Type B pancreatic cell (in vitro differentiated cells): ENCODE results near the gene PRKCE. TPM values are rescaled to one million over a fixed set of nuclear protein-coding genes. Genes with fewer than 3 reads are reported as not detected.

Experiments
- DNase-seq: peaks from one replicate; pipeline ENCODE4 v3.0.0; 2021; ENCODE audit warnings: mixed read lengths; ENCODE audit not compliant: unreplicated experiment; ENCODE audit errors: extremely low spot score
- H3K27ac Mint-ChIP-seq: 2 replicates; pipeline ENCODE4 v1.8.0; 2021; ENCODE audit warnings: mild to moderate bottlenecking, mixed read lengths
- H3K27me3 Mint-ChIP-seq: 2 replicates; pipeline ENCODE4 v1.8.0; 2021; ENCODE audit warnings: mixed read lengths
- H3K36me3 Mint-ChIP-seq: 2 replicates; pipeline ENCODE4 v1.8.0; 2021; ENCODE audit warnings: mixed read lengths
- H3K4me1 Mint-ChIP-seq: one replicate; pipeline ENCODE4 v1.8.0; 2021; ENCODE audit warnings: mixed read lengths; ENCODE audit not compliant: unreplicated experiment
- H3K4me3 Mint-ChIP-seq: 2 replicates; pipeline ENCODE4 v1.8.0; 2021; ENCODE audit warnings: mild to moderate bottlenecking, mixed read lengths
- H3K9me3 Mint-ChIP-seq: 2 replicates; pipeline ENCODE4 v1.8.0; 2021; ENCODE audit warnings: mixed read lengths
- total RNA-seq: library from RNA; stranded (reverse); gene quantifications from 2 replicates; pipeline ENCODE4 v1.2.1, GENCODE V29; 2021; ENCODE audit warnings: low replicate concordance
- TF ChIP-seq, protein P1 (sequence below): fragments of 200-600 bp; sonication (generic); conservative IDR thresholded peaks from 2 replicates; pipeline ENCODE4 v1.5.0; 2021; ENCODE audit warnings: antibody characterized with exemption, mild to moderate bottlenecking

The PRKCE gene
- total RNA-seq, 1 donor from 2014 or later = 21.2 TPM

DNA sequence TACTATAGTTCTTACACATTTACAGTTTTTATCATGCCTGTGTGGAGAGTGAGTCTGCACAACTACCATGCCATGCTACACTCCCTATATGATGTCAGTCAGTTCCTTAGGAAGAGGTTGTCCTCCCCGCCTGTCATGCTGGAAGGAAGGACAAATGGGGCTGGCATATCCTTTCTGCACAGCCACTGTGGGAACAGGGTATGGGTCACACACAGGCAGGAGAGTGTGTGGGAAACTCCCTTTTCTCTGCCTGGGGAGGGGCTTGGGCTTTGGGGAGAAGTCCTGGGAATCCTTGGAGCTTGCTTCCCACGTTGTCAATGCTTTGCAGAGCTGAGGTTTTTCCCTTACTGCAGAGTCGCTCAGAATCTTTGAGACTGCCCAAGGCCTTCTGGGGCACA, 232.1 kb downstream of the PRKCE start:
- H3K9me3 Mint-ChIP-seq = no peaks in the 10 kb centered on the region
- DNase-seq = no peak
- no peaks in the 10 kb centered on the region for H3K27me3 Mint-ChIP-seq
- H3K4me1 Mint-ChIP-seq = peaks cover 23% of the 10 kb centered on the region
- TF ChIP-seq, protein P1, sequence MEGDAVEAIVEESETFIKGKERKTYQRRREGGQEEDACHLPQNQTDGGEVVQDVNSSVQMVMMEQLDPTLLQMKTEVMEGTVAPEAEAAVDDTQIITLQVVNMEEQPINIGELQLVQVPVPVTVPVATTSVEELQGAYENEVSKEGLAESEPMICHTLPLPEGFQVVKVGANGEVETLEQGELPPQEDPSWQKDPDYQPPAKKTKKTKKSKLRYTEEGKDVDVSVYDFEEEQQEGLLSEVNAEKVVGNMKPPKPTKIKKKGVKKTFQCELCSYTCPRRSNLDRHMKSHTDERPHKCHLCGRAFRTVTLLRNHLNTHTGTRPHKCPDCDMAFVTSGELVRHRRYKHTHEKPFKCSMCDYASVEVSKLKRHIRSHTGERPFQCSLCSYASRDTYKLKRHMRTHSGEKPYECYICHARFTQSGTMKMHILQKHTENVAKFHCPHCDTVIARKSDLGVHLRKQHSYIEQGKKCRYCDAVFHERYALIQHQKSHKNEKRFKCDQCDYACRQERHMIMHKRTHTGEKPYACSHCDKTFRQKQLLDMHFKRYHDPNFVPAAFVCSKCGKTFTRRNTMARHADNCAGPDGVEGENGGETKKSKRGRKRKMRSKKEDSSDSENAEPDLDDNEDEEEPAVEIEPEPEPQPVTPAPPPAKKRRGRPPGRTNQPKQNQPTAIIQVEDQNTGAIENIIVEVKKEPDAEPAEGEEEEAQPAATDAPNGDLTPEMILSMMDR = no peak
- no peak overlapping the region for H3K27ac Mint-ChIP-seq
- H3K36me3 Mint-ChIP-seq = peaks cover 3% of the 10 kb centered on the region
- no peak overlapping the region for H3K4me3 Mint-ChIP-seq

DNA sequence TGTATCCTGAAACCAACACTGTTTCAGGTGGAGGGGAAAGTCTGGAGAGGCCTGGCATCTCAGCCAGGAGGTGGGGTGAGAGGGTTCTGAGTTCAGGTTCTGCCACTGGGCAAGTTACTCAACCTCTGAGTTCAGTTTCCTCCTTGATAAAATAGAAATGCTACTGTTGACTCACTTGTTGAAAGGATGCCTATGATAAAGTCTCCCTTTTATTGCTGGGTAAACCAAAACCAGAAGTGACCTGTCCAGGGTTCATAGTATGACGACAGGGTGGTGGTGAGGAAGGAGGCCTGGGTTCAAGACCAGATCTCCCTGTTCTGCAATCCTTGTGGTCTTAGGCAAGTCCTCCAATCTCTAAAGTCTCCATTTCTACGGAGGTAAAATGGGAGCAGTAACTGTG, 232.7 kb downstream of the PRKCE start:
- no peak overlapping the region for H3K27ac Mint-ChIP-seq
- peaks cover 27% of the 10 kb centered on the region for H3K4me1 Mint-ChIP-seq
- H3K36me3 Mint-ChIP-seq = peaks cover 3% of the 10 kb centered on the region
- H3K4me3 Mint-ChIP-seq = no peak overlapping the region
- TF ChIP-seq, protein P1 = no peak
- H3K27me3 Mint-ChIP-seq = peaks cover 2% of the 10 kb centered on the region
- no peak for DNase-seq
- no peaks in the 10 kb centered on the region for H3K9me3 Mint-ChIP-seq

DNA sequence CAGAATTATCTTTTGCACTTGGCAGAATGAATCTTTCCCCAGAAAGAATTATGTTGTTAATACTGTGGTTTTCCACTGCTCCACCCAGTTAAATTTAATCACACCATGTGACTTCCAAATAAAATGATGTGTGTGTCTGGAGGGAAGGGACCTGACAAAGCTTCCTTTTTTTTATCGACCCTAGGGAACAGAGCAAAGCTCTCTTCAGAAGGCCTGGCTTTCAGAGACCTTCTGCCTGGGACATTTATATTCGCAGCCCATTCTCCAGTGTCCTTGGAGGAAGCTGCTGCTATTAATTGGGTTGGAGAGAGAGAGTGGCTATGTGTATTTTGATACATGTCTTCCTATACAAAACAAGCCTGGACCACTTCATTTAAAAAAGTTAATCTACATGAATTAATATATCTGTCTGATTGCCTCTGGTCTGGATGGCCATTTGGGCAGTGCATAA, 233.7 kb downstream of the PRKCE start:
- H3K4me3 Mint-ChIP-seq = no peak overlapping the region
- peaks cover 29% of the 10 kb centered on the region for H3K4me1 Mint-ChIP-seq
- no peak for DNase-seq

DNA sequence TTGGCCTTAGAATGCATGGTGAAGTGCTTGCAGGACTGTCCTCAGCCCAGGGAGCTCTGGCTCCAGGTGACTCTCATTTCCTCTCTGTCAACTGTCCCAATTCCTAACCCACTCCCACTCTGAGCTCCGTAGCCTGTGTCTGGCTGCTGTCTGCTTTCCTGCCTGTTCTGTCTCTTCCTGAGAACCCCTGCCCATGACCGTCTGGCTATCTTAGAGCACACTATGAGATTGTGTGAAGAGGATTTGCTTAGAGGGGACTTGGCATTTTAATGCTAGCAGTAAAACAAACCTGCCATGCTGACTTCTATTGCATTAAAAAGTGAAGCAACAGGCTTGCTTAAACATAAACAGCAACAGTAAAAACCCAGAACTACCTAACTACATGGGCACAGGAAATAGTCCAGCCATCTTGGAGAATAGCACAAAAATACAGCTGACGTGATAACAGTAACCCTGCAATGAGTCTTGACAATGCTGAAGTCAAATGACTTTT, 234.7 kb downstream of the PRKCE start:
- TF ChIP-seq, protein P1 = no peak

More for the DNA sequence above, 233.7 kb downstream of the PRKCE start:
- H3K9me3 Mint-ChIP-seq = no peaks in the 10 kb centered on the region
- H3K27ac Mint-ChIP-seq = no peak overlapping the region
- TF ChIP-seq, protein P1 = no peak
- H3K27me3 Mint-ChIP-seq = peaks cover 2% of the 10 kb centered on the region
- no peaks in the 10 kb centered on the region for H3K36me3 Mint-ChIP-seq

DNA sequence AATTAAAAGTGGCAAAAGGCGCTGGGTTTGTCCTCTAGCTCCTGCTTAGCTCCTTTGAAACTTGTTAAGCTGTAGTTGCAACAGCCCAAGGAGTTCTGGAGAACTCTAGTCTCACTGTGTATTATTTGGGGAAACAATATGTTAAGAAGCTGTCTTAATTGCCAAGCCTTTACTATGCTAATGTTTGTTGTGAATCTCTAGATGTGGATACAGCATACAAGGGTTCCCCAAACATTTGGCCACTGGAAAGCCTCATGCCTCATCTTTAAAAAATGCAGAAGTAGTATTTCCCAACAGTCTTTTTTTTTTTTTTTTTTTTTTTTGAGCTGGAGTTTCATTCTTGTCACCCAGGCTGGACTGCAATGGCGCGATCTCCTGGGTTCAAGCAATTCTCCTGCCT, 236.7 kb downstream of the PRKCE start:
- TF ChIP-seq, protein P1 = no peak
- Mint-ChIP-seq H3K27me3 (peaks cover 2% of the 10 kb centered on the region), H3K36me3 (no peaks in the 10 kb centered on the region), H3K4me1 (peaks cover 39% of the 10 kb centered on the region), H3K4me3 (no peak overlapping the region), H3K9me3 (no peaks in the 10 kb centered on the region), H3K27ac (no peak overlapping the region)
- no peak for DNase-seq

More for the DNA sequence above, 234.7 kb downstream of the PRKCE start:
- no peaks in the 10 kb centered on the region for H3K36me3 Mint-ChIP-seq
- peaks cover 2% of the 10 kb centered on the region for H3K27me3 Mint-ChIP-seq
- no peaks in the 10 kb centered on the region for H3K9me3 Mint-ChIP-seq
- no peak for DNase-seq
- H3K4me1 Mint-ChIP-seq = peaks cover 32% of the 10 kb centered on the region
- H3K4me3 Mint-ChIP-seq = no peak overlapping the region
- no peak overlapping the region for H3K27ac Mint-ChIP-seq

DNA sequence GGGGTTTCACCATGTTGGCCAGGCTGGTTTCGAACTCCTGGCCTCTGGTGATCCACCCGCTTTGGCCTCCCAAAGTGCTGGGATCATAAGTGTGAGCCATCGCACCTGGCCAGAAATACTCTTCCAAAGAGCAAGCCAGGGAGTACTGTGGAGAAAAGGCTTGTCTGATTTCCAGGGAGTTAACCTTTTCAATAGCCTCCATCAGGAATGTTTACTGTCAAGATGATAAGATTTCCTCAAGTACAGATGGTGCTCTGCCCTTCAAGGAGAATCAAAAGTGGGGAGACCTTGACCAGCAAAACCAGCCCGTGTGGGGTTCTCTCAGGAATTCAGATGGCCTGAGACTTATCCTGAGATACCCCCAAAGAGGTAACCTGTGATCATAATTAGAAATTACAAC, 237.2 kb downstream of the PRKCE start:
- H3K27me3 Mint-ChIP-seq = peaks cover 2% of the 10 kb centered on the region
- peak overlapping the region; percentile 41 for H3K27ac Mint-ChIP-seq
- TF ChIP-seq, protein P1 = no peak

More for the DNA sequence above, 237.2 kb downstream of the PRKCE start:
- Mint-ChIP-seq H3K36me3 (no peaks in the 10 kb centered on the region), H3K4me3 (no peak overlapping the region), H3K4me1 (peaks cover 38% of the 10 kb centered on the region), H3K9me3 (no peaks in the 10 kb centered on the region)
- no peak for DNase-seq
